T-helper 17 cell (primary cell): ENCODE results near the gene MCM7. TPM values are rescaled to one million over a fixed set of nuclear protein-coding genes. Genes with fewer than 3 reads are reported as not detected.

Experiments
- ATAC-seq: fragments of 150-1000 bp; cut with Tn5 transposase; 2 replicates; pipeline ENCODE4 v1.10.0; 2021; ENCODE audit warnings: mild to moderate bottlenecking, moderate library complexity
- DNase-seq, 3 donors: peaks; one replicate each; pipeline versions ENCODE4 v3.0.0 to v3.0.0-alpha.2; 2020 to 2021
- H3K9me3 ChIP-seq: one replicate; pipeline ENCODE4 v1.7.0; 2013; ENCODE audit warnings: low read length, mild to moderate bottlenecking; ENCODE audit not compliant: control insufficient read depth, poor library complexity, severe bottlenecking
- H3K27ac Mint-ChIP-seq: one replicate; pipeline ENCODE4 v1.8.0; 2022; ENCODE audit warnings: mild to moderate bottlenecking, moderate library complexity, mixed read lengths
- H3K27me3 Mint-ChIP-seq: one replicate; pipeline ENCODE4 v1.8.0; 2022; ENCODE audit warnings: mixed read lengths
- H3K36me3 Mint-ChIP-seq: one replicate; pipeline ENCODE4 v1.8.0; 2022; ENCODE audit warnings: low read depth, mixed read lengths
- H3K4me1 Mint-ChIP-seq: one replicate; pipeline ENCODE4 v1.8.0; 2022; ENCODE audit warnings: mild to moderate bottlenecking, mixed read lengths
- H3K4me3 Mint-ChIP-seq: one replicate; pipeline ENCODE4 v1.8.0; 2022; ENCODE audit warnings: mild to moderate bottlenecking, moderate library complexity, mixed read lengths
- total RNA-seq, 4 donors: library from RNA in 2 of 4; stranded (reverse) in 2 of 4; gene quantifications; one replicate each; pipeline ENCODE4 v1.2.3 and lab custom pipeline; 2022 to 2026

MCM7 gene
- total RNA-seq, 2 donors from 2014 or later, result 111 to 119 TPM

GRCh38 chr7:100085515-100085914 lies 15.7 kb downstream of the MCM7 start:
- Mint-ChIP-seq H3K4me1 (peaks cover 27% of the 10 kb centered on the region), H3K27me3 (no peaks in the 10 kb centered on the region), H3K36me3 (peaks cover 5% of the 10 kb centered on the region), H3K27ac (peak overlapping the region; percentile 27), H3K4me3 (no peak overlapping the region)
- H3K9me3 ChIP-seq, result no peaks in the 10 kb centered on the region
- DNase-seq, result no peak
- no peak for ATAC-seq

GRCh38 chr7:100082978-100083377 lies 18.2 kb downstream of the MCM7 start:
- Mint-ChIP-seq H3K4me3 (peak overlapping the region; percentile 96), H3K4me1 (peaks cover 24% of the 10 kb centered on the region), H3K27ac (peak overlapping the region; percentile 94), H3K27me3 (no peaks in the 10 kb centered on the region), H3K36me3 (peaks cover 6% of the 10 kb centered on the region)
- ATAC-seq (peak; percentile 10), DNase-seq (no peak)
- H3K9me3 ChIP-seq, result no peaks in the 10 kb centered on the region

GRCh38 chr7:100081535-100082102 lies 19.6 kb downstream of the MCM7 start, which contains the start of gene ZNF3:
Gene ZNF3, minus strand, starts transcription at chr7:100081723. Its CDS starts 4,366 bp downstream, at chr7:100077357.
- H3K27me3 Mint-ChIP-seq, result no peaks in the 10 kb centered on the region
- no peaks in the 10 kb centered on the region for H3K9me3 ChIP-seq
- peak within 1 kb of the TSS; percentile 94 for H3K27ac Mint-ChIP-seq
- peaks cover 24% of the 10 kb centered on the region for H3K4me1 Mint-ChIP-seq
- ATAC-seq, result peak; percentile 85
- peak within 1 kb of the TSS; percentile 96 for H3K4me3 Mint-ChIP-seq
- DNase-seq, result peak; percentile 92 to 97 (median 94)
- H3K36me3 Mint-ChIP-seq, result peaks cover 6% of the 10 kb centered on the region

- DNase-seq (peak in 1 of 3 donors; percentile 14), ATAC-seq (peak; percentile 1)
- Mint-ChIP-seq H3K27ac (peak overlapping the region; percentile 94), H3K4me3 (peak overlapping the region; percentile 96), H3K27me3 (no peaks in the 10 kb centered on the region), H3K4me1 (peaks cover 25% of the 10 kb centered on the region), H3K36me3 (peaks cover 7% of the 10 kb centered on the region)
- no peaks in the 10 kb centered on the region for H3K9me3 ChIP-seq
These were observed 20.2 kb downstream of the MCM7 start for GRCh38 chr7:100080907-100081534.

- Mint-ChIP-seq H3K4me3 (peak overlapping the region; percentile 12), H3K27ac (peak overlapping the region; percentile 94), H3K27me3 (no peaks in the 10 kb centered on the region), H3K36me3 (peaks cover 15% of the 10 kb centered on the region), H3K4me1 (peaks cover 28% of the 10 kb centered on the region)
- no peaks in the 10 kb centered on the region for H3K9me3 ChIP-seq
- ATAC-seq, result no peak
- DNase-seq, result no peak
These were observed 22.1 kb downstream of the MCM7 start for GRCh38 chr7:100079024-100079560.

GRCh38 chr7:100077205-100077604 lies 24.0 kb downstream of the MCM7 start:
- Mint-ChIP-seq H3K4me3 (peak overlapping the region; percentile 39), H3K36me3 (peaks cover 20% of the 10 kb centered on the region), H3K27ac (no peak overlapping the region), H3K4me1 (peaks cover 21% of the 10 kb centered on the region), H3K27me3 (no peaks in the 10 kb centered on the region)
- ATAC-seq (no peak), DNase-seq (no peak)
- H3K9me3 ChIP-seq, result no peaks in the 10 kb centered on the region

- no peak for ATAC-seq
- no peak overlapping the region for H3K4me3 Mint-ChIP-seq
- DNase-seq, result no peak
These were observed 25.8 kb downstream of the MCM7 start for GRCh38 chr7:100075418-100075817.

GRCh38 chr7:100074841-100075240 lies 26.4 kb downstream of the MCM7 start:
- DNase-seq, result no peak
- H3K4me3 Mint-ChIP-seq, result no peak overlapping the region
- H3K36me3 Mint-ChIP-seq, result peaks cover 25% of the 10 kb centered on the region
- peaks cover 9% of the 10 kb centered on the region for H3K9me3 ChIP-seq
- no peak overlapping the region for H3K27ac Mint-ChIP-seq
- no peak for ATAC-seq
- no peaks in the 10 kb centered on the region for H3K27me3 Mint-ChIP-seq
- peaks cover 8% of the 10 kb centered on the region for H3K4me1 Mint-ChIP-seq

More at GRCh38 chr7:100075418-100075817, 25.8 kb downstream of the MCM7 start:
- peaks cover 9% of the 10 kb centered on the region for H3K9me3 ChIP-seq
- H3K36me3 Mint-ChIP-seq, result peaks cover 25% of the 10 kb centered on the region
- H3K27me3 Mint-ChIP-seq, result no peaks in the 10 kb centered on the region
- H3K4me1 Mint-ChIP-seq, result peaks cover 11% of the 10 kb centered on the region
- H3K27ac Mint-ChIP-seq, result no peak overlapping the region

GRCh38 chr7:100072462-100072861 lies 28.7 kb downstream of the MCM7 start:
- DNase-seq (no peak), ATAC-seq (no peak)
- H3K4me1 Mint-ChIP-seq, result peaks cover 4% of the 10 kb centered on the region
- H3K27ac Mint-ChIP-seq, result no peak overlapping the region
- peaks cover 9% of the 10 kb centered on the region for H3K9me3 ChIP-seq
- H3K36me3 Mint-ChIP-seq, result peaks cover 22% of the 10 kb centered on the region
- H3K27me3 Mint-ChIP-seq, result no peaks in the 10 kb centered on the region
- no peak overlapping the region for H3K4me3 Mint-ChIP-seq

- H3K4me3 Mint-ChIP-seq, result no peak overlapping the region
- H3K9me3 ChIP-seq, result peaks cover 9% of the 10 kb centered on the region
- no peak for ATAC-seq
- peaks cover 4% of the 10 kb centered on the region for H3K4me1 Mint-ChIP-seq
- no peak overlapping the region for H3K27ac Mint-ChIP-seq
- no peaks in the 10 kb centered on the region for H3K27me3 Mint-ChIP-seq
- peaks cover 22% of the 10 kb centered on the region for H3K36me3 Mint-ChIP-seq
- DNase-seq, result no peak
These were observed 30.0 kb downstream of the MCM7 start for GRCh38 chr7:100071018-100071723.

- peaks cover 9% of the 10 kb centered on the region for H3K9me3 ChIP-seq
- DNase-seq, result no peak
- ATAC-seq, result no peak
- no peaks in the 10 kb centered on the region for H3K27me3 Mint-ChIP-seq
- H3K36me3 Mint-ChIP-seq, result peaks cover 13% of the 10 kb centered on the region
- no peaks in the 10 kb centered on the region for H3K4me1 Mint-ChIP-seq
- H3K27ac Mint-ChIP-seq, result peak overlapping the region; percentile 4
- no peak overlapping the region for H3K4me3 Mint-ChIP-seq
These were observed 31.2 kb downstream of the MCM7 start for GRCh38 chr7:100069991-100070390.

GRCh38 chr7:100066953-100067352 lies 34.2 kb downstream of the MCM7 start:
- H3K27me3 Mint-ChIP-seq, result no peaks in the 10 kb centered on the region
- no peaks in the 10 kb centered on the region for H3K4me1 Mint-ChIP-seq
- H3K27ac Mint-ChIP-seq, result peak overlapping the region; percentile 8
- H3K4me3 Mint-ChIP-seq, result no peak overlapping the region
- DNase-seq (no peak), ATAC-seq (no peak)
- peaks cover 9% of the 10 kb centered on the region for H3K9me3 ChIP-seq
- H3K36me3 Mint-ChIP-seq, result peaks cover 5% of the 10 kb centered on the region

- no peak for ATAC-seq
- Mint-ChIP-seq H3K36me3 (no peaks in the 10 kb centered on the region), H3K27me3 (no peaks in the 10 kb centered on the region), H3K4me3 (no peak overlapping the region), H3K27ac (no peak overlapping the region), H3K4me1 (no peaks in the 10 kb centered on the region)
- no peaks in the 10 kb centered on the region for H3K9me3 ChIP-seq
- DNase-seq, result no peak
These were observed 35.6 kb downstream of the MCM7 start for GRCh38 chr7:100065452-100066186.
